Thoracic aorta (tissue), 2 donors: Measurements from ENCODE around the gene JAKMIP3. TPM values are rescaled to one million over a fixed set of nuclear protein-coding genes. Genes with fewer than 3 reads are reported as not detected.

ENCODE experiments used
- ATAC-seq: fragments of 150-250 bp; one replicate; pipeline ENCODE4 v1.8.0; 2017; ENCODE audit warnings: low read depth; ENCODE audit not compliant: insufficient number of reproducible peaks, low FRiP score
- DNase-seq: peaks from one replicate; pipeline ENCODE4 v3.0.0-alpha.2; 2020; ENCODE audit warnings: low spot score
- H3K27ac ChIP-seq, 2 donors: fragments of 200-600 bp; sonication (generic); 1 replicate in 1 of 2; 2 replicates in 1 of 2; pipeline ENCODE4 v1.5.1; 2016; ENCODE audit warnings: mild to moderate bottlenecking in 2 of 2, moderate library complexity in 2 of 2
- H3K27me3 ChIP-seq: fragments of 200-600 bp; sonication (generic); replicated peaks from 2 replicates; pipeline ENCODE4 v1.6.0; 2016; ENCODE audit warnings: mild to moderate bottlenecking; ENCODE audit not compliant: insufficient read depth
- H3K36me3 ChIP-seq: fragments of 200-600 bp; sonication (generic); one replicate; pipeline ENCODE4 v1.5.1; 2016
- H3K4me1 ChIP-seq, 2 donors: fragments of 200-600 bp; sonication (generic); 1 replicate in 1 of 2; 2 replicates in 1 of 2; pipeline versions ENCODE4 v1.5.1 to v1.6.0; 2016; ENCODE audit warnings: low read depth in 2 of 2, mild to moderate bottlenecking in 1 of 2; ENCODE audit not compliant: control insufficient read depth in 1 of 2
- H3K4me3 ChIP-seq: fragments of 200-600 bp; sonication (generic); 2 replicates; pipeline ENCODE4 v1.5.1; 2016; ENCODE audit warnings: mild to moderate bottlenecking
- H3K9me3 ChIP-seq: fragments of 200-600 bp; sonication (generic); 2 replicates; pipeline ENCODE4 v1.5.1; 2016
- CTCF ChIP-seq: fragments of 200-600 bp; sonication (generic); IDR thresholded peaks from one replicate; pipeline ENCODE4 v1.5.1; 2019; ENCODE audit warnings: antibody characterized with exemption
- total RNA-seq, 2 donors: library from RNA; depleted of rRNA; stranded (reverse); fragments of >200 nt; gene quantifications; one replicate each; pipeline versions ENCODE4 v1.1.0 to v1.2.3, GENCODE V29; 2016

Gene JAKMIP3
- total RNA-seq, 2 donors from 2014 or later, result 0.42 to 1.4 TPM

DNA sequence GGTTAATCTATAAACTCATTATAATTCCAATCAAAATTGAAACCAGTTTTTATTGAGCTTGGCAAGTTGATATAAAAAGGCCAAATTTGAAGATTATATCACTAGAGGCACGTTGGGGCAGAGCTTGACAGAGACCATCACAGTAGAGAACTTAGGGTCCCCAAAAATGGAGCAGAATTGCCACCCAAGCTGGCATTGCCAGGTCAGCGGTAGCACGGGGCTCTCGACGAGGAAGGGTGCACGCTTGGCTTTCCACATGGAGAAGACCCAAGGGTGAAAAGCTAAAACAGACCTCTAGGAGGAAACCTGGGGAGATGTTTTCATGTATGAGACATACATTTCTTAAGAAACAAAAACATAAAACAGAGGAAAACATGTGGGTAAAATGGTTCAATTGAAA, 4.3 kb upstream of the JAKMIP3 start:
- no peaks in the 10 kb centered on the region for H3K36me3 ChIP-seq
- H3K27me3 ChIP-seq, result no peaks in the 10 kb centered on the region
- H3K4me3 ChIP-seq, result no peak overlapping the region
- ATAC-seq (no peak), DNase-seq (no peak)
- H3K4me1 ChIP-seq, result peaks cover 0 to 11% of the 10 kb centered on the region in 2 donors
- no peak for TF ChIP-seq CTCF
- H3K9me3 ChIP-seq, result no peaks in the 10 kb centered on the region
- no peak overlapping the region for H3K27ac ChIP-seq

- no peaks in the 10 kb centered on the region for H3K27me3 ChIP-seq
- H3K9me3 ChIP-seq, result no peaks in the 10 kb centered on the region
- DNase-seq, result no peak
- H3K4me1 ChIP-seq, result peaks cover 0 to 11% of the 10 kb centered on the region in 2 donors
- H3K27ac ChIP-seq, result no peak overlapping the region
- TF ChIP-seq CTCF, result no peak
- H3K36me3 ChIP-seq, result no peaks in the 10 kb centered on the region
- no peak for ATAC-seq
- H3K4me3 ChIP-seq, result no peak overlapping the region
Measured at GRCh38 chr10:132062116-132062515, 3.6 kb upstream of the JAKMIP3 start.

GRCh38 chr10:132062641-132063390, 2.9 kb upstream of the JAKMIP3 start:
- Histone ChIP-seq H3K4me3 (no peak overlapping the region), H3K27ac (no peak overlapping the region), H3K4me1 (peaks cover 0 to 11% of the 10 kb centered on the region in 2 donors), H3K9me3 (no peaks in the 10 kb centered on the region), H3K36me3 (no peaks in the 10 kb centered on the region), H3K27me3 (no peaks in the 10 kb centered on the region)
- no peak for ATAC-seq
- no peak for DNase-seq
- no peak for TF ChIP-seq CTCF

DNA sequence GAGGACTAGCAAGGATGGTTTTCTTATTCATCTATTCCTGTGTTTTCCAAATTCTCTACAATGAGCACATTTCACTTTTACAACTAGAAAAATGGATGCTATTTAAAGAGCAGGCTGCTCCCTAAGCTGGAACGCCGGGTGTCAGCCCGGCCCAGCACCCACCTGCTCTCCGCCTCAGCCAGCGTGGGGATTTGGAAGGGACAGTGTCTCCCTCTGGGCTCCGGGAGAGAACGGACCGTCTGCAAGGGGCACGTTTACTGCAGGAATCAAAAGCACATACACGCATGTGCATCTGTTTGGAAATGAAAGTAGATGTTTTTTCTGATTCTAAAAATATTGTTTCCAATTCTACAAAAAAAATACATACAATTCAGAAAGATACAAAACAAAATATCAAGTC, 2.3 kb upstream of the JAKMIP3 start:
- no peak for TF ChIP-seq CTCF
- Histone ChIP-seq H3K36me3 (no peaks in the 10 kb centered on the region), H3K9me3 (no peaks in the 10 kb centered on the region), H3K4me1 (peaks cover 0 to 11% of the 10 kb centered on the region in 2 donors), H3K4me3 (no peak overlapping the region), H3K27ac (no peak overlapping the region), H3K27me3 (no peaks in the 10 kb centered on the region)
- DNase-seq, result no peak
- no peak for ATAC-seq

DNA sequence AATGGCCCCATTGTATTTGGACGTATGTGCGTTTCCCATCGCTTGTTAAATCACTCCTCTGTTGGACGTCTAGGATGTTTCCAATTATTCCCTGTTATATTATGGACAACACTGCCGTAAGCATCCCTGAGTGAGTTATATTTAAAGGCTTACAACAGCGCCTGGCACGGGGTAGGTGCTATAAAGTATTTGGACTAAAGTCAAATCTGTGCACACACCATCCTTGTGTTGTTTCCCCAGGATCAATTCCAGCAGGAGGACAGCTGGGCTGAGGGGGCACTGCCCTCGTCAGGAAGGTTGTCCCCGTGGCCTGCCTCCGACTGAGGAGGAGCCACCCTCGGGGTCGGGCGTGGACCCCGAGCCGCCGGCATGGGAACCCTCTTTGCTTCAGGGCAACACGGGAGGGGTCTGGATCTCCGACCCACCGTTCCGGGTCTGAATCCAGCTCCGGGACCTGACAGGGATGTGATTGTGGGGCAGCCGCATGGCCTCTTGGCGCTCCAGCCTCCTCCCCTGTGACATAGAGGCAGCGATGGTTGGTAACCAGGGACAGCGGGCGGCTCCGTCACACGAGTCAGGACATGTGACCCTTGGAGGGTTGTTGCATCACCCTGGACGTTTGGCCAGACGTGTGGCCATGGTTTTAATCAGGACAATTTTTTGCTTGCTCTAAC, 1.5 kb upstream of the JAKMIP3 start:
- H3K36me3 ChIP-seq, result no peaks in the 10 kb centered on the region
- H3K4me3 ChIP-seq, result no peak overlapping the region
- no peak for TF ChIP-seq CTCF
- peaks cover 0 to 11% of the 10 kb centered on the region in 2 donors for H3K4me1 ChIP-seq
- no peak overlapping the region for H3K27ac ChIP-seq
- no peaks in the 10 kb centered on the region for H3K27me3 ChIP-seq
- ATAC-seq (no peak), DNase-seq (no peak)
- H3K9me3 ChIP-seq, result no peaks in the 10 kb centered on the region
